HL-60/S4 (cell line): Measurements from ENCODE around the gene MTMR1.

Experiments
- in situ Hi-C: fragments of 300-500 bp; cut with MboI; formaldehyde crosslinking; loops from 2 replicates; pipeline ENCODE4 v1.14.3; 2022; ENCODE audit warnings: low sequenced_read_pairs

The MTMR1 gene

DNA sequence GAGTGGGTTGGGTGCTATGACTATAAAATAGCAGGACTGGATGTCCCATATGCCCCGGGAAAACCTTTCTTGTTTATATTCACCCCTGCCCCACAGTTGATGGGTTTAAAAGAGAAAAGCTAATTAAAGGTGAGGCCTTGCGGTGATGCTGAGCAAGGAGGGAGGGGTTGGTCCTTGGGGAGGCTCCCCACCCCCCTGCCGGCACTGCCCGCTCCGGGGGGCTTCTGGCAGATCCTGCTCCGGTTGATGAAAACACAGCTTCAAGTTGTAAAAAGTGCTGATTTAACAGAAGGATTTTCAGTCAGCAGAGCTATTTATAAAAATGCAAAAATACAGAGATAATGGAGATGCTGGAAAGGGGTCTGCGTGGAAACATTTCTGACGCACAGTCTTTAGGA, 68.6 kb downstream of the MTMR1 start:
- in situ Hi-C loops: no loop called here

DNA sequence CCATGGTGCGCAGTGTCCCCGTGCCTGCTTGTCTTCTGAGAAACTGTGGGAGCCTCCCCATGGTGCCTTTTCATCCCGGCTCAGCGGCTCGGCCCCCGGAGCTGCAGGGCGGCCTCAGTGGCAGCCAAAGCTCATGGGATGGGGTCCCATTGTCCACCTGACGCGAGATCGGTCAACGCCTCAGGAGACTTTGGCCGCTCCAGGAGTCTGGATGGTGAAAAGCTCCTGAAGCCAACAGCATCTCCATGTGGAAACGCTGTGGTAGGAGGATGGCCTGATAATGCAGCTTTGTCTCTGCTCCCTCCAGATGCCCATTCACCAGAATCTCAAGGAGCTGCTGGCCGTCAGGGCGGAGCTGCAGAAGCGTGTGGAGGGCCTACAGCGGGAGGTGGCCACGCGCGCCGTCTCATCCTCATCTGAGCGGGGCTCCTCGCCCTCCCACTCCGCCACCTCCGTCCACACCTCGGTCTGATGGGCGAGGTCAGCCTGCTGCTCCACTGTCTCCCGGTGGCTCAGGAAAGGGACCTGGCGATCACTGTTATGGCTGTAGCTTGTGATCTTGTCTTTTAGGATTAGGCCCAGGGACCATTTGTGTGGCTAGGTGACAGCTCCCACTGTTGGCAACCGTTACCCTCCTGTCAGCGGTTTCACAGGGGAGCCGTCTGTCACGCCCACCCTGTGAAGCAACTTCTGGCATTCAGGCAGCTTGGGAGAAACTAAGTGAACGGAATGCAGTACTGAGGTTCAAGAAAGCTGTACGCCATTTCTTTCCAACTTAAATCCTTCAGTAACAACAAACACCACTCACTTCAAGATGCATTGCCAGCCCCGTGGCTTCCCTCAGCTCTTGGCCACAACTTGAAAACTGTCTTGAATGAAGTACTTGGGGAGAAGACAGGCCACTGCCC, 69.3 kb downstream of the MTMR1 start:
- in situ Hi-C loops: no loop called here

DNA sequence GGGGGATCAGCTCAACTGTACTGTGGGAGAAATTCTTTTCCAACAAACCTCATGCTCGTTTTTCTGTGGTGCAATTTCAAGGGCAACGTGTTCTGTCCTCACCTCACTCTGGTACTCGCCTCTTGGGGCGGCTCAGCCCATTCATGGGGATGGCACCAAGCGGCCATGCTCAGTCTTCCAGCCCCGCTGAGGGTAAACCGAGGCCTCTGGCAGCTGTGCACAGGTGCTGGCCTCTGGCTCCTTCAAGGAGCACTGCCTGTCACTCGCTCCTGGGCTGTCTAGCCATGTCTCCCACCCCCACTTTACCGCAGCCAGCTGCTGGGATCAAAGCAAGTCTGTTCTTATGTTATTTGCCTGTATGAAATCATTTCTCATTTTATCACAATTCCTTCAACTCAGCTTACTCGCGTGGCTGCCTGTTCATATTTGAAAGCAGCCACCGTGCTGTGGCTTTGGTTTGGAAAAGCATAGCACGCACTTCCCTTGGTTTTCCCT, 70.2 kb downstream of the MTMR1 start:
- in situ Hi-C loops: no loop called here

DNA sequence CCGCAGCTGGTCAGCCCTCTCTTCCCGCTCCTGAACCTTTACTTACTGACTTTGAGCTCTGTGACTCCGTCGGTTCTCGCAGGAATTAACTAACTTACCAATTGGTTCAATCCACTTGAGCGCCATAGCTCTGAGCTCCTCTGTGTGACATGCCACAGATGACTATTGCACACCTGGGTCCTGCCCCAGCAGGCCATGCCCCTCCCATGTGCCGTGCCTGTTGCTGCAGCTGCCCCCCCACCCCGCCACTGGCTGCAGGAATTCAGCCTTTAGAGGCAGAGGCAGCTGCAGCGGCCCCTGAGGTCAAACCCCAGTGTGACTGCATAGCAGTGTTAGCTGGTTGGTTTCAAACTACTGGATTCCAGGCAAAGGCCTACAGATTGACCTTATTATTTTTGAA, 70.6 kb downstream of the MTMR1 start:
- in situ Hi-C loops: no loop called here

GRCh38 chrX:150765237-150765636, 72.0 kb downstream of the MTMR1 start:
- in situ Hi-C loops: no loop called here

DNA sequence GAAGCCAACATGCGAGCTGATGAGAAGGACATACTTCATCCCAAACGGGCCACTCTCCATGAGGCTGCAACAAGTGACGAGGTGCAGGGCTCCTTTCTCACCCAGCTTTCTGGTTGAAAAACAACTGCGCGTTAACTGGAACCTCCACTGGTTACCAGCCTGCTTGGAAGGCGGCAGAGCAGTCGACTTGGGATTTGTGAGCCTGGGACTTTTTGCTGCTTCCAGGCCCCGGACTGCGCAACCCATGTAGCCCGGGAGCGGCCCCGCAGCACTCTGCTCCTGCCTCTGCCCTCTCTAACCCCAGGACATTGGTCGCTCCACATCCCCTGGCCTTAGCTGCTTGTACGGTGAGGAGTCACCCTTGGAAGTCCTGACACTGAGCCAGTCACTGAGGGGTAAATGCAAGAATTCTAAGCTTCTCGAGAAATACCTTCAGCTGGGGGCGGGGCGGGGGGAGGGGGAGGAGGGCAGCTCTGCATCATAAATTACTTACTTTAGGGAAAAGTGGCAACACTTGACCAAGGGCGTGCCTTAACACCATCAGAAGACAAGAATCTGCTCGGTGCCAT, 72.7 kb downstream of the MTMR1 start:
- in situ Hi-C loops: no loop called here

DNA sequence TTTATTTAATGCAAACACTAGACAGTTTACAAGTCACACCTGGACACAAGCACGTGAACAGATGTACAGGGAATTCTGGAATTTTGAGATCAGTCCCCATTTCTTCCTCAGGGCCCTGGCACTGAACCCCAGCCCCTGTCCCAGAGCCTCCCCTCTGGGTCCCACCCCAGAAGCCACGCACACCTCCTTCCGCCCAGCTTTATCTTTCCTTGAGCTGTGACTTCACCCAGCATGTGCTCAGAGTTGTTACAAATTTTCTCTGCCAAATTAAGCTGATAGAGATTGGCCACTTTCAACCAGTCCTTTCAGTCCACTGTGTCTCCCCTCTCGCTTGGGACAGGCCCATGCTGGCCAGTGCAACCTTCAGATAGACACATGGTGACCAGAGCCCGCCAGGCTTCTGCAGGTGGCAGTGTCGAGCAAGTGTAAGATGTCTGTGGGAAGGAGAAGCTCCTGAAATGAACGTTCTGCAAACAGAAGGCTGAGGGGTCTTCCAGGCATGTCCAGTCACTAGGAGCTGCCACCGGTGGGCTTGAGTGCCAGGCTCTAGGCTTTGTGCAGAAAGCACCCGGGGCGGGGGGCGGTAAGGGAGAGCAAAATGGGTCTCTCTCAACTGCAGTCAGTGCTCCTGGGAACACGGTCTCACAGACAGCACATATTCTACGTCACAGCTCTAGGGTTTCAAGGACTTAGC, 73.3 kb downstream of the MTMR1 start:
- in situ Hi-C loops: no loop called here

- in situ Hi-C loops: no loop called here
Measured at GRCh38 chrX:150767045-150767395, 73.8 kb downstream of the MTMR1 start.

GRCh38 chrX:150767475-150768131, 74.4 kb downstream of the MTMR1 start:
- in situ Hi-C loops: no loop called here

- in situ Hi-C loops: no loop called here
Measured at GRCh38 chrX:150768132-150768485, 74.9 kb downstream of the MTMR1 start.

- in situ Hi-C loops: no loop called here
Measured at GRCh38 chrX:150768580-150769190, 75.5 kb downstream of the MTMR1 start.

- in situ Hi-C loops: no loop called here
Measured at GRCh38 chrX:150769408-150769807, 76.2 kb downstream of the MTMR1 start.

GRCh38 chrX:150770623-150771022, 77.4 kb downstream of the MTMR1 start:
- in situ Hi-C loops: loop anchor here (10.0 kb wide), 1 partner anchor 314 kb away; no protein-coding TSS in a partner anchor

DNA sequence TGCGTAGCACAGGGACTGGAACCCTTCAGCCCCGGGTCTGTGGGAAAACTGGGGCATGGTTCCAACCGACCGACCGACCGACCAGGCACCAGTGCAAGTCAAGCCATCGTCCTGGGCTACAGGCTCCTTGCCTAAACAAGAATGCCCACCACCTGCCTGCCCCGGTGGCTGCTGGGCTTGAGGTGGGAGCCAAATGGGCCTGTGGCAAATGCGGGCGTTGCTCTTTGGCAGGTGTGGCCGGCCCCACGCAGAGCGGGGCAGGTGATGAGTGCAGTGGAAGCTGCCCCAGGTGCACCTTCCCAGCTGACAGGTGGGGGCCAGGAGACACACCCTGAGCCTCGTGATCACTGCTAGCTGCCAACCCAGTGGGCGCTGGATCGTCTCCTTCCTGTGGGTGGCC, 77.9 kb downstream of the MTMR1 start:
- in situ Hi-C loops: loop anchor here (10.0 kb wide), 1 partner anchor 314 kb away; no protein-coding TSS in a partner anchor

GRCh38 chrX:150772150-150772970, 79.2 kb downstream of the MTMR1 start:
- in situ Hi-C loops: loop anchor here (10.0 kb wide), 1 partner anchor 312 kb away; no protein-coding TSS in a partner anchor

DNA sequence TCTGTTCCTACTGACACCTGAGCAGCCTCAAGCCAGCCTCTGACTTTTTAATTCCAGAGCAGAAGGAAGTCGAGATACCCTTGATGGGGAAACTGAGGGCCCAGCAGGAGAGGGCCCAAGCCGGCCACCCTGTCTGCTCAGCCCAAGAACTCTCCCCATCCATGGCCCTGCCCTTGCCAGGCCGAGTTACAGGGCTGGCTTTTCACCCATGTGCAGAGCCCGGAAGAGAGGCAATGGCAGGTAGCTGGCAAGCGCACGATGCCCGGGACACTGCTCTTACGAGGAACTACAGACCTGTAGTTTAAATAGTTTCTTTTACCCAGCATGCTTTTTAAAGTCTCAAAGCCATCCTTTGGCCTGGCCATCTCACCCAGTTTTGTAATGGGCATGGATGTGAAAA, 79.9 kb downstream of the MTMR1 start:
- in situ Hi-C loops: loop anchor here (10.0 kb wide), 1 partner anchor 312 kb away; no protein-coding TSS in a partner anchor

DNA sequence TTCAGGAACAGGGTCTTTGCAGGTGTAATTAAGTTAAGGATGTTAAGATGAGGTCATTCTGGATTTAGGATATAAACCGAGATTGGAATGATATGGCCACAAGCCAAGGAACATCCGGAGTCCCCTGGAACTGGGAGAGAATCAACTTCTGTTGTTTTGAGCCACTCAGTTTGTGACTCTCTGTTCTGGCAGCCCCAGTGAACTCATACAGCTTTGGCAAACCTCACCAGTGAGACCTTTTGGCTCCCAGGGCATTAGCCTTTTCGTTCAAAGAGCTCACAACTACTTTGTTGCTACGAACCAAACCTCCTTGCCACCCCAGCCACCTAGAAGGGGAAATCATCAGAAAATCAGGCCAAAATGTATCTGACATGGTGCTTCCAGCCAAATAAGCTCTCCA, 80.4 kb downstream of the MTMR1 start:
- in situ Hi-C loops: loop anchor here (10.0 kb wide), 1 partner anchor 311 kb away; no protein-coding TSS in a partner anchor

DNA sequence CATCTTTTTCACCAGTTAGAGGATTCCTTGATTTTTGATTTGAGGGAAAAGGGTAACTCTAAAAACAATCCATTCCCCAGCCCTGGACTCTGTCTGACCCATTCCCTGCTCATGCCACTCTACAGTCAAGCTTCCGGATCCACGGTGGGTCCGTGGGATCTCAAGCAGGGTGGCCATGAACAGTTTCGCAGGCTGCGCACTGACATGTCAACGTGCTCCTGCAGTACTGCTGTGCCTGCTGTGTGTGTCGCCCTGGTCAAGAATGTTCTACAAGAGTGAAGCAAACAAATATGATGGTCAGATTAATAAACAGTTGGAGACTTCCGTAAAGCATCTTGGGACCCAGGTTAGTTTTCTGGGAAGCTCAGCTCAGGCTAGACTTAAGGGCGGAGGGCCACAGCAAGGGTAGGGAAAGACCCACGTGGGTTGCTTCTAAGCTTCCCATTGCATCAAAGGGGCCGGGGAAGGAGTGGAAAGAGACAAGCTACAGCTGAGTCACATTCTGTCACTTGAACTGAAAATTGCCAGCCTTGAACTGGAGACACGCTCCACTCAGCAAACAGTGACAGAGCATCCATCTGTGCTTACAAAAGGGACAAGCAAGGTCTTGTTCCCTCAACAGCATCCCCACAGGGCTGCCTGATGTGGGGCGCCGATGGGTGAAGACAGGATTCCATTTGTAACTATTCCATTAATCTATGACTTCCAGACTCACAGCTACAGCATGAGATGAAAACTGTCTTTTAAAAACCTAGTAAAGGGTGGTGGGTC, 81.8 kb downstream of the MTMR1 start:
- in situ Hi-C loops: loop anchor here (10.0 kb wide), 1 partner anchor 310 kb away; no protein-coding TSS in a partner anchor
